ENCODE measurements around the gene APOBEC3G.
"Not testable (repeated sequence)": the region's sequence is repeated elsewhere in the genome, so short reads cannot be mapped to it uniquely, and the experiment has no call there.

The APOBEC3G gene

DNA sequence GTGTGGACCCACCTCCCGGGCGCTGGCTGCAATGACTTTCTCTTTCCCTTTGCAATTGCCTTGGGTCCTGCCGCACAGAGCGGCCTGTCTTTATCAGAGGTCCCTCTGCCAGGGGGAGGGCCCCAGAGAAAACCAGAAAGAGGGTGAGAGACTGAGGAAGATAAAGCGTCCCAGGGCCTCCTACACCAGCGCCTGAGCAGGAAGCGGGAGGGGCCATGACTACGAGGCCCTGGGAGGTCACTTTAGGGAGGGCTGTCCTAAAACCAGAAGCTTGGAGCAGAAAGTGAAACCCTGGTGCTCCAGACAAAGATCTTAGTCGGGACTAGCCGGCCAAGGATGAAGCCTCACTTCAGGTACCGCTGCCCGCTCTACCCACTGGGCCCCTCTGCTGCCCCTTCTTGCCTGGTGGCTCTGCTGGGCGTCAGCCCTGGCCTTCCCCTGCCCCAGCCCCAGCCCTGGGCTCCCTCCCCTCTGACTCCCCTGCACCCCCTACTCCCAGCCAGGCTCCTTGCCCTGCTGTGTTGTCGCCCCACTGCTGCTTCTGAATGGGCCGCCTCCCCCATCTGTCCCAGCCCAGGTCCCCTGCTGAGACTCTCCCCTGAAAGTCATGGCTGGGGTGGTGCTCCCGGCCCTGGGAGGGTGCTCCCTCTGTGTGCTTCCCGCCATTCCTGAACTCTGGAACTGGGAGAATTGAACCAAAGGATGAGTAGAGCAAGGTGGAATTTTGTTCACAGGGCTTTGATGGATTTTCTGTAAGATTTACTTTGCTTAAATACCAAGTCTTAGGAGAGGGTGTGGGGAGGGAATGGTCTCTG is at the start of gene APOBEC3G:
TSS of gene APOBEC3G (plus strand) at position 250 of the 815 bp plus-strand sequence. CDS start at position 337, 87 bp downstream.
- in situ Hi-C loops (cut with HindIII; ENCODE audit: low sequenced_read_pairs): not testable (repeated sequence)

DNA sequence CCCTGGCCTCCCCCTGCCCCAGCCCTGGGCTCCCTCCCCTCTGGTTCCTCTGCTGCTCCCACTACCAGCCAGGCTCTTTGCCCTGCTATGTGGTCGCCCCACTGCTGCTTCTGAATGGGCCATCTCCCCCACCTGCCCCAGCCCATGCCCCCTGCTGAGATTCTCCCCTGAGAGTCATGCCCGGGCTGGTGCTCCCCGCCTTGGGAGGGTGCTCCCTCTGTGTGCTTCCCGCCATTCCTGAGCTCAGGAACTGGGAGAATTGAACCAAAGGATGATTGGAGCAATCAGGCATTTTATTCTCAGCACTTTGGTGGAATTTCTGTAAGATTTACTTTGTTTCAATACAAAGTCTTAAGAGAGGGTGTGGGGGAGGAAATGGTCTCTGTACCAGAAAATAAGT is 49.4 kb upstream of the APOBEC3G start:
- in situ Hi-C loops (cut with HindIII; ENCODE audit: low sequenced_read_pairs): no loop called here

DNA sequence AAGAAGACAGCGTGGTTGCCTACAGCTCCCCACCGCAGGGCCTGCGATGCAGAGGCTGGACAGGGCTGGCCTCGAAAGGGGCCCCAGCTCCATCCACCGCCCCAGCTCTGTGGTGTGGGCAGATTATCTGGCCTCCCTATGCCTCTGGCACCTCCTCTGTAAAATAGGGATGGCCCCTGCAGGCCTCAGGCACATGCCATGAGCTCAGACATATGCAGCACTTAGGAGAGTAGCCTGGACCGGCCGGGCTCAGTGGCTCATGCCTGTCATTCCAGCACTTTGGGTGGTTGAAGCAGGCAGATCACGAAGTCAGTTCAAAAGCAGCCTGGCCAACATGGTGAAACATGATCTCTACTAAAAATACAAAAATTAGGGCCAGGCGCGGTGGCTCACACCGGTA is 48.8 kb upstream of the APOBEC3G start:
- in situ Hi-C loops (cut with HindIII; ENCODE audit: low sequenced_read_pairs): no loop called here

DNA sequence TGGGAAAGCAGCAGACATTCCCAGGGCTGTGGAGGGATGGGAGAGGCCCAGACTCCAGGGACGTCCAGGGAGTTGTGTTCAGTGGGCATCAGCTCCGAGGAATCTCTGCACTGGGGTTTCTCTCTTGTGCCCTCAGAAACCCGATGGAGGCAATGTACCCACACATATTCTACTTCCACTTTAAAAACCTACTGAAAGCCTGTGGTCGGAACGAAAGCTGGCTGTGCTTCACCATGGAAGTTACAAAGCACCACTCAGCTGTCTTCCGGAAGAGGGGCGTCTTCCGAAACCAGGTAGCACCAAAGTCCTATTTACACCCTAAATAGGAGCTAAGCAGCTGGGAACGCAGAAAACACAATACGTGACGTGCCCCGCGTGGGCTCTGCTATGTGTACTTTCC is 47.8 kb upstream of the APOBEC3G start:
- in situ Hi-C loops (cut with HindIII; ENCODE audit: low sequenced_read_pairs): no loop called here

DNA sequence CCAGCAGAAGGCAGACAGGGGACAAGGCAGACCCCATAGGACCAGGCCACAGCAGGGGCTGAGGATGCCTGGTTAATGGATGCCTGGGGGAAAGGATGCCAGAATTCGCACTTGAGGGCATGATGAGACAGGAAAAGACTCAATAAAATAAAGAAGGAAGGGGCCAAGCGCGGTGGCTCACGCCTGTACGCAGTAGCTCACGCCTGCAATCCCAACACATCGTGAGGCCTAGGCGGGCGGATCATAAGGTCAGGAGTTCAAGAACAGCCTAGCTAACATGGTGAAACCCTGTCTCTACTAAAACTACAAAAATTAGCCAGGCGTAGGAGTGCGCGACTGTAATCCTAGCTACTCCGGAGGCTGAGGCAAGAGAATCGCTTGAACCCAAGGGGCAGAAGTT is 46.4 kb upstream of the APOBEC3G start:
- in situ Hi-C loops (cut with HindIII; ENCODE audit: low sequenced_read_pairs): no loop called here

DNA sequence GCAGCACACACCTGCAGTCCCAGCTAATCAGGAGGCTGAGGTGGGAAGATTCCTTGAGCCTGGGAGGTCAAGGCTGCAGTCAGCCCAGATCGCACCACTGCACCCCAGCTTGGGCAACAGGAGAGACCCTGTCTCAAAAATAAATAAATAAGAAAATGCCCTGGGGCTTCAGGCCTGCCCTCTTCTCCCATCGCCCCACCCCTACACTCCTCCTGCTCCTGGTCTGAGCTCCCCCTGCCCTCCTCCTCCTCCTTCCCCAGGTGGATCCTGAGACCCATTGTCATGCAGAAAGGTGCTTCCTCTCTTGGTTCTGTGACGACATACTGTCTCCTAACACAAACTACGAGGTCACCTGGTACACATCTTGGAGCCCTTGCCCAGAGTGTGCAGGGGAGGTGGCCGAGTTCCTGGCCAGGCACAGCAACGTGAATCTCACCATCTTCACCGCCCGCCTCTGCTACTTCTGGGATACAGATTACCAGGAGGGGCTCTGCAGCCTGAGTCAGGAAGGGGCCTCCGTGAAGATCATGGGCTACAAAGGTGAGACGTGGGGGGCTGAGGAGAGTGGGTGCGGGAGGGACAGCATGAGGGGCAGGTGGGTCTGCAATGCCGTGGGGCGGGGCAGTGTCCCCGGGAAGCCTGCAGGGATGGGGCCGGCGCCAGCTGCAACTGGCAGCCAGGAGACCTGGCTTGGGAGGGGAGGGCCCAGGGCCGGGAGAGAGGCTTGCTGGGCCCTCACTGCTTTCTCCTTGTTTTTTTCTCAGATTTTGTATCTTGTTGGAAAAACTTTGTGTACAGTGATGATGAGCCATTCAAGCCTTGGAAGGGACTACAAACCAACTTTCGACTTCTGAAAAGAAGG is 45.4 kb upstream of the APOBEC3G start:
- in situ Hi-C loops (cut with HindIII; ENCODE audit: low sequenced_read_pairs): not testable (repeated sequence)

DNA sequence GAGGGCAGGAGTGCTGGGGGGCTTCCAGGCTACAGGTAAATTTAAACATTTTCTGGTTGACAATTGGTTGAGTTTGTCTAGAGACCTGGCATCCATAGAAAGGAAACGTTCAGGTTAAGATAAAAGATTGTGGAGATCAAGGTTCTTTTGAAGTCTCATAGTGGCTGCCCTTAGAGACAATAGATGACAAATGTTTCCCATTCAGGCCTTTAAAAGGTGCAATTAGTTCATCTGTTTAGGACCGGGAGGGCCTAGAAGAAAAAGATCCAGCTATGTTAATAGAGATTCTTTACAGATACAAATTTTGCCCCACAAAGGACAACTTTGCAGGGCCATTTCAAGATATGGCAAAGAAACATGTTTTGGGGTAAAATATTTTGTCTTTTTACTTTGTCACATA is 40.0 kb upstream of the APOBEC3G start:
- in situ Hi-C loops (cut with HindIII; ENCODE audit: low sequenced_read_pairs): not testable (repeated sequence)

DNA sequence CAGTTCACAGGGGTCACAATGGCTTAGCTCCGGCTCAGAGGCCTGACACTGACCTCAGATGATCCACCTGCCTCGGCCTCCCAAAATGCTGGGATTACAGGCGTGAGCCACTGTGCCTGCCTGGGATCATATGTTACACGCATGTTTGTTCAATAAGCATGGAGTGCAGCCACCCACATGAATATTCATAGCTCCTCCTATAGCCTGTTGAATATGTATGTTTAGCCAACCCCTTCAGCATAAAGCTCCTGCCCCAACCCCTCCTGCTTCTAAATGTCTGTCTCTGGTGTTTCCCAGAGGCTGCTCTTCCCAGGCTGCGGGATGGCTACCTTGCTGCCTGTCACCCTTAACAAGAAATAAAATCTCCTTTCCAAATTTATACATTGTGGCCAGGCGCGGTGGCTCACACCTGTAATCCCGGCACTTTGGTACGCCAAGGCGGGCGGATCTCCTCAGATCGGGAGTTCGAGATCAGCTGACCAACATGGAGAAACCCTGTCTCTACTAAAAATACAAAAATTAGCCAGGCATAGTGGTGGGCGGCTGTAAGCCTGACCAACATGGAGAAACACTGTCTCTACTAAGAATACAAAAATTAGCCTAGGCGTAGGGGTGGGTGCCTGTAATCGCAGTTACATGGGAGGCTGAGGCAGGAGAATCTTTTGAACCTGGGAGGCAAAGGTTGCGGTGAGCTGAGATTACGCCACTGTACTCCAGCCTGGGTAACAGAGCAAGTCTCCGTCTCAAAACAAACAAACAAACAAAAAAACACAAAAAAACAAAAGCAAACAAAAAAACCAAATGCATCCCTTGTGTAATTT is 37.6 kb upstream of the APOBEC3G start:
- in situ Hi-C loops (cut with HindIII; ENCODE audit: low sequenced_read_pairs): no loop called here

DNA sequence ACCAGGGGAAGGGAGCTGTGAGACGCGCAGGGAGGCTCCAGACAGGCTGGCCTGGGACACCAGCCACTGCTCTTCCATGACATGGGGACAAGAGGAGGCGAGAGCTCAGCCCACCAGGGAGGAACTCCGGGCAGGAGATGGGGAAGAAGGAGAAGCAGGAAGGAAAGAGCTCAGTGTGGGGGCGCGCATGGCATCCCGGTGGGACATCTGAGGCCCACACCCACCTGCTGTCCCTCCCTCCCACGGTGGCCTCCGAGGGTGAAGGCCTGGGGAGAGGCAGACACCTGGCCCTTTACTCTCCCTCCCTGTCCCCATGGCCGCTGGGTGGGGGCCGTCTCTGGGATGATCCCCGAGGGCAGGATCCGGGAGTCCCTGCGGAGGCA is 36.9 kb upstream of the APOBEC3G start:
- in situ Hi-C loops (cut with HindIII; ENCODE audit: low sequenced_read_pairs): not testable (repeated sequence)

DNA sequence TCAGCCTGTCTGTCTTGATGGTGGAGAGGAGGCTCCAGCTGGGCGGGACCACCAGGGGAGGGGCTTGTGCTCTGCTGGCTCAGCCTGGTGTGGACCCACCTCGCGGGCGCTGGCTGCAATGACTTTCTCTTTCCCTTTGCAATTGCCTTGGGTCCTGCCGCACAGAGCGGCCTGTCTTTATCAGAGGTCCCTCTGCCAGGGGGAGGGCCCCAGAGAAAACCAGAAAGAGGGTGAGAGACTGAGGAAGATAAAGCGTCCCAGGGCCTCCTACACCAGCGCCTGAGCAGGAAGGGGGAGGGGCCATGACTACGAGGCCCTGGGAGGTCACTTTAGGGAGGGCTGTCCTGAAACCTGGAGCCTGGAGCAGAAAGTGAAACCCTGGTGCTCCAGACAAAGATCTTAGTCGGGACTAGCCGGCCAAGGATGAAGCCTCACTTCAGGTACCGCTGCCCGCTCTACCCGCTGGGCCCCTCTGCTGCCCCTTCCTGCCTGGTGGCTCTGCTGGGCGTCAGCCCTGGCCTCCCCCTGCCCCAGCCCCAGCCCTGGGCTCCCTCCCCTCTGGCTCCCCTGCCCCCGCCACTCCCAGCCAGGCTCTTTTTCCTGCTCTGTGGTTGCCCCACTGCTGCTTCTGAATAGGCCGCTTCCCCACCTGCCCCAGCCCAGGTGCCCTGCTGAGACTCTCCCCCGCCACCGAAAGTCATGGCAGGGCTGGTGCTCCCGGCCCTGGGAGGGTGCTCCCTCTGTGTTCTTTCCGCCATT is 36.4 kb upstream of the APOBEC3G start, which contains the start of gene APOBEC3F:
TSS of gene APOBEC3F (plus strand) at position 327 of the 759 bp plus-strand sequence. CDS start at position 424, 97 bp downstream.
- in situ Hi-C loops (cut with HindIII; ENCODE audit: low sequenced_read_pairs): not testable (repeated sequence)

DNA sequence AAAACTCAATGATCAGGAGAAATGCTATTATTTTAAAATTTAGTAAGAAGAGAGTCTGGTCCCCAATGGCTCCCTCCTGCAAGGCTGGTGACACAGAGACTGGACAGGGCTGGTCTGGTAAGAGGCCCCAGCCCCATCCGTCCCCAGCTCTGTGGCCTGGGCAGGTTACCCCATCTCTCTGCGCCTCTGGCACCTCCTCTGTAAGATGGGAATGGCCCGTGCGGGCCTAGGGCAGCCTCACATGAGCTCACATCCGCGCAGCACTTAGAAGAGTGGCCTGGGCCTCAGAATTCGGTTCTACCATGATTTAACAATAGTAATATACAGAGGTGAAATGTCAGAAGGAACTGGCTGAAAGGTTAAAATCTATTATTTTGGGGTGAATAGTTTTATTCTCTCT is 35.2 kb upstream of the APOBEC3G start:
- in situ Hi-C loops (cut with HindIII; ENCODE audit: low sequenced_read_pairs): no loop called here

DNA sequence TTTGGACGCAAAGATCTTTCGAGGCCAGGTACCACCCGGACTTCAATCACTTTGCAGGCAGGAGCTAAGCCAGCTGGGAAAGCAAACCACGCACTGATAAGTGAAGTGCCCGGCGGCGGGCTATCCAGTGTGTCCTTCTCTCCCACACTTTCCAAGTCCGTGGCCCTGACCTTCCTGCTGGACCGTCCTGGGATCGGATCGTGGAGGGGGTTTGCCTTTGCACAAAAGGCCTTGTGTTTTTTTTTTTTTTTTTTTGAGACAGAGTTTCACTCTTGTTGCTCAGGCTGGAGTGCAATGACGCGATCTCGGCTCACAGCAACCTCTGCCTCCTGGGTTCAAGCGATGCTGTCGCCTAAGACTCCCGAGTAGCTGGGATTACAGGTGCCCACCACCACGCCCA is 34.0 kb upstream of the APOBEC3G start:
- in situ Hi-C loops (cut with HindIII; ENCODE audit: low sequenced_read_pairs): not testable (repeated sequence)

DNA sequence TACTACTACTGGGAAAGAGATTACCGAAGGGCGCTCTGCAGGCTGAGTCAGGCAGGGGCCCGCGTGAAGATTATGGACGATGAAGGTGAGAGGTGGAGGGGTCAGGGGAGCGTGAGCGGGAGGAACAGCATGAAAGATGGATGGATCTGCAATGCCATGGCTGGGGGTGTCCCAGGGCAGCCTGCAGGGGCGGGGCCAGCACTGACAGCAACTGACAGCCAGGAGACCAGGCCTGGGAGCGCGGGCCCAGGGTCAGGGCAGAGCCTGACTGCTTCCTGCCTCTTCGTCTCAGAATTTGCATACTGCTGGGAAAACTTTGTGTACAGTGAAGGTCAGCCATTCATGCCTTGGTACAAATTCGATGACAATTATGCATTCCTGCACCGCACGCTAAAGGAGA is 31.9 kb upstream of the APOBEC3G start:
- in situ Hi-C loops (cut with HindIII; ENCODE audit: low sequenced_read_pairs): loop anchor here (5.0 kb wide), 1 partner anchor 38 kb away; no protein-coding TSS in a partner anchor

DNA sequence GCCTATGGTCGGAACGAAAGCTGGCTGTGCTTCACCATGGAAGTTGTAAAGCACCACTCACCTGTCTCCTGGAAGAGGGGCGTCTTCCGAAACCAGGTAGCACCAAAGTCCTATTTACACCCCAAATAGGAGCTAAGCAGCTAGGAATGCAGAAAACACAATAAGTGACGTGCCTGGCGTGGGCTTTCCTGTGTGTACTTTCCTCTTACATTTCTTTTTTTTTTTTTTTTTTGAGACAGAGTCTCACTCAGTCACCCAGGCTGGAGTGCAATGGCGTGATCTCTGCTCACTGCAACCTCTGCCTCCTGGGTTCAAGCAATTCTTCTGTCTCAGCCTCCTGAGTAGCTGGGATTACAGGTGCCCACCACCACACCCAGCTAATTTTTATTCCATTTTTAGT is 27.6 kb upstream of the APOBEC3G start:
- in situ Hi-C loops (cut with HindIII; ENCODE audit: low sequenced_read_pairs): loop anchor here (5.0 kb wide), 1 partner anchor 42 kb away; no protein-coding TSS in a partner anchor

DNA sequence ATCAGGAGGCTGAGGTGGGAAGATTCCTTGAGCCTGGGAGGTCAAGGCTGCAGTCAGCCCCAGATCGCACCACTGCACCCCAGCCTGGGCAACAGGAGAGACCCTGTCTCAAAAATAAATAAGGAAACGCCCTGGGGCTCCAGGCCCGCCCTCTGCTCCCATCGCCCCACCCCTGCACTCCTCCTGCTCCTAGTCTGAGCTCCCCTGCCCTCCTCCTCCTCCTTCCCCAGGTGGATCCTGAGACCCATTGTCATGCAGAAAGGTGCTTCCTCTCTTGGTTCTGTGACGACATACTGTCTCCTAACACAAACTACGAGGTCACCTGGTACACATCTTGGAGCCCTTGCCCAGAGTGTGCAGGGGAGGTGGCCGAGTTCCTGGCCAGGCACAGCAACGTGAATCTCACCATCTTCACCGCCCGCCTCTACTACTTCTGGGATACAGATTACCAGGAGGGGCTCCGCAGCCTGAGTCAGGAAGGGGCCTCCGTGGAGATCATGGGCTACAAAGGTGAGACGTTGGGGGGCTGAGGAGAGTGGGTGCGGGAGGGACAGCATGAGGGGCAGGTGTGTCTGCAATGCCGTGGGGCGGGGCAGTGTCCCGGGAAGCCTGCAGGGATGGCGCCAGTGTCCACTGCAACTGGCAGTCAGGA is 25.1 kb upstream of the APOBEC3G start:
- in situ Hi-C loops (cut with HindIII; ENCODE audit: low sequenced_read_pairs): not testable (repeated sequence)

DNA sequence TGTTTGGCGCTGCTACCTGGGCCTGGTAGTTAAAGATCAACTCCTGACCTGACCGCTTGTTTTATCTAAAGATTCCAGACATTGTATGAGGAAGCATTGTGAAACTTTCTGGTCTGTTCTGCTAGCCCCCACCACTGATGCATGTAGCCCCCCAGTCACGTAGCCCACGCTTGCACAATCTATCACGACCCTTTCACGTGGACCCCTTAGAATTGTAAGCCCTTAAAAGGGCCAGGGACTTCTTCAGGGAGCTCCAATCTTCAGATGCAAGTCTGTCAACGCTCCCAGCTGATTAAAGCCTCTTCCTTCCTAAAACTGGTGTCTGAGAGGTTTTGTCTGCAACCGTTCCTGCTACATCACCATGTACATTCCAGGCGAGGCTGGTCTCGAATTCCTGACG is 21.4 kb upstream of the APOBEC3G start:
- in situ Hi-C loops (cut with HindIII; ENCODE audit: low sequenced_read_pairs): no loop called here

DNA sequence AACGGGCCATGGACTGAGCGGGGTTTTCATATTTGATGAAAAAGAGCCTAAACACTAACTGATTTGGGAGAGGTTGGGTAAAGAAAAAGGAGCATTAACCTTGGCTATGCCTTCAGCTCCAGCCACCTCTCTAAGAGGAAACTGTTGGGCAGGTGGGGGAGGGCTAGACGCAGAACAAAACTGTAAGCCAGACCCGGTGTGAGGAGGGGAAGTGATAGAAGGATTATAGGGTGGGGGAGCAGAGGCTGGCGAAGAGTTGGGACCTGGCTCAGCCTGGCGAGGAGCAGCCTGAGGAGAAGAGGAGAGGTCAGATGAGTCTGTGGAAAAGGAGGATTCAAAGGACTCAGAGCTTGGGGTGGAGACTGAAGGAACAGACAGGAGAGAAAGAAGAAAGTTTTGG is 15.8 kb upstream of the APOBEC3G start:
- in situ Hi-C loops (cut with HindIII; ENCODE audit: low sequenced_read_pairs): not testable (repeated sequence)

DNA sequence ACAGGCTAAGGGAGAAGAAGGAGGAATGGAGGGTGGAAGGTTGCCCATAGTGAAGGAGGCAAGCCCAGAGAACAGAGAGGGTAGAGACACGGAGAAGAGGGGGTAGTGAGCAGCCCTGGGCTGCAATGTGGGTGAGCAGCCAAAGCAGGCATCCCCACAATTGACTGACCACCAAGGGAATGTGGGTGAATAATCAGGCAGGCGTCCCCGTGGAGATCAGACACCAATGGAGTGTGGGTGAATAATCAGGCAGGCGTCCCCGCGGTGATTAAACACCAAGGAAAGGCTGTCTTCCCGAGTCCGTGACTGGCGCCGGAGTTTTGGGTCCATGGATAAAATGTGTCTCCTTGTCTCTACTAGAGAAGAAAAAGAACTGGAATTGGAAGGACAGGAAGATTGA is 15.1 kb upstream of the APOBEC3G start:
- in situ Hi-C loops (cut with HindIII; ENCODE audit: low sequenced_read_pairs): not testable (repeated sequence)

DNA sequence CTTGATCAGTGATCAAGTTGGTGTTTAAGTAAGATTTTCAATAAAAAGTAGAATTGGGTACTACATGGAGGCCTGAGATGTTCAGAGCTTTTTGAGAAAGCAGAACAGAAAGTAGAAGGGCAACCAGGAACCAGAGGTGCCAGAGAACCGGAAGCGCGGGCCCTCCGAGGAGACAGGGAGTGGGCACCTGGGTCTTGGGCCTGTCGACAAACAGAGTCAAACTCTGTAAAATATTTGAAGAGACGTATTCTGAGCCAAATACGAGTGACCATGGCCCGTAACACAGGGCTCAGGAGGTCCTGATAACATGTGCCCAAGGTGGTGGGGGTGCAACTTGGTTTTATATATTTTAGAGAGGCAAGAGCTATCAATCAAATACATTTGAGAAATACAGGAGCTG is 13.2 kb upstream of the APOBEC3G start:
- in situ Hi-C loops (cut with HindIII; ENCODE audit: low sequenced_read_pairs): not testable (repeated sequence)
